Panc1 (cell line): ENCODE data around the gene GRHL3.
A peak's percentile ranks its signal among the peaks of the same experiment; 100 is the strongest.

ENCODE experiments used
- POLR2AphosphoS5 ChIP-seq: IDR thresholded peaks from 2 replicates; pipeline ENCODE4 v1.6.1; 2012; ENCODE audit warnings: mild to moderate bottlenecking, low read depth, low read length, moderate library complexity
- SIN3A ChIP-seq: IDR thresholded peaks from 2 replicates; pipeline ENCODE4 v1.6.1; 2012; ENCODE audit warnings: low read depth, mild to moderate bottlenecking, low read length, moderate library complexity, borderline replicate concordance; ENCODE audit not compliant: insufficient read depth
- TF ChIP-seq, protein P1 (sequence below): fragments of 450-650 bp; IDR thresholded peaks from 2 replicates; pipeline ENCODE4 v1.5.1; 2017; ENCODE audit warnings: mild to moderate bottlenecking
- TF ChIP-seq, protein P2 (sequence below), 2 experiments: IDR thresholded peaks; 2 replicates each; pipeline ENCODE4 v1.6.1; 2011 to 2012; ENCODE audit warnings: low read depth in 2 of 2, control low read depth in 1 of 2, low read length in 1 of 2, mild to moderate bottlenecking in 1 of 2, moderate library complexity in 1 of 2; ENCODE audit not compliant: insufficient read depth in 1 of 2

DNA sequence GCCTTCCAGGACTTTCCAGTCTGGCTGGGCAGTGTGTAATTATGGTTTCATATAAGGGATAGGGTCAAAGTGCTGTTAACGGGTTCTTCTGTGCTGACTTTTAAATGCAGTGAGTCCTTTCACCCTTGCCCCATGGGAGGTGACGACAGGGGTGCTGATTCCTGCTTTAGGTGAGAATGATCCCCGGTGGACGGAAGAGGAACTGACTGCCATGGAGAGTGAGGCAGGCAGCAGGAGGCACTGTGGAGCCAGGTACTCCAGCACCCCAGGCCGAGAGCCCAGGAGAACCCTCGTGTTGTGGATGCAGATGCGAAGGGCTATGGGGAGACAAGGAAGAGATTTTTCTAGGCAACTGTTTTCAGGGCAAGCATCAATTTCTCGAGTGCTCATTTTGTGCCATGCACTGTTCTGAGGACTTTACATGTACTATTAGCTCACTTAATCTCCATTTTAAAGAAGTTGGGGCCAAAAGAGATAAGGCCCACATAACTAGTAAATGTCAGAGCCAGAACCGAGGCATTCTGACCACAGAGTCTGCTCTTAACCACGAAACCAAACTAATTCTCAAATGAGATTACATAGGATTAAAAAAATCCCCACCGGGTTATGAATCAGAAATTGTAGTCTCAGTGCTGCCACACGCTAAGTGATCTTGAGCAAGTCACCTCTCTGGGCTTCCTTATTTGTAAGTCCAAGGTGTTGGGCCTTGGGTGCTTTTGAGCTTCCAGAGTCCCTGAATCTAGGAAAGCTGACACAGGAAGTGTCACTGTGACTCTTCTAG, 66.2 kb downstream of the GRHL3 start:
- TF ChIP-seq, protein P1, sequence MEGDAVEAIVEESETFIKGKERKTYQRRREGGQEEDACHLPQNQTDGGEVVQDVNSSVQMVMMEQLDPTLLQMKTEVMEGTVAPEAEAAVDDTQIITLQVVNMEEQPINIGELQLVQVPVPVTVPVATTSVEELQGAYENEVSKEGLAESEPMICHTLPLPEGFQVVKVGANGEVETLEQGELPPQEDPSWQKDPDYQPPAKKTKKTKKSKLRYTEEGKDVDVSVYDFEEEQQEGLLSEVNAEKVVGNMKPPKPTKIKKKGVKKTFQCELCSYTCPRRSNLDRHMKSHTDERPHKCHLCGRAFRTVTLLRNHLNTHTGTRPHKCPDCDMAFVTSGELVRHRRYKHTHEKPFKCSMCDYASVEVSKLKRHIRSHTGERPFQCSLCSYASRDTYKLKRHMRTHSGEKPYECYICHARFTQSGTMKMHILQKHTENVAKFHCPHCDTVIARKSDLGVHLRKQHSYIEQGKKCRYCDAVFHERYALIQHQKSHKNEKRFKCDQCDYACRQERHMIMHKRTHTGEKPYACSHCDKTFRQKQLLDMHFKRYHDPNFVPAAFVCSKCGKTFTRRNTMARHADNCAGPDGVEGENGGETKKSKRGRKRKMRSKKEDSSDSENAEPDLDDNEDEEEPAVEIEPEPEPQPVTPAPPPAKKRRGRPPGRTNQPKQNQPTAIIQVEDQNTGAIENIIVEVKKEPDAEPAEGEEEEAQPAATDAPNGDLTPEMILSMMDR: peak; percentile 71
- no peak for TF ChIP-seq POLR2AphosphoS5
- TF ChIP-seq, protein P2, sequence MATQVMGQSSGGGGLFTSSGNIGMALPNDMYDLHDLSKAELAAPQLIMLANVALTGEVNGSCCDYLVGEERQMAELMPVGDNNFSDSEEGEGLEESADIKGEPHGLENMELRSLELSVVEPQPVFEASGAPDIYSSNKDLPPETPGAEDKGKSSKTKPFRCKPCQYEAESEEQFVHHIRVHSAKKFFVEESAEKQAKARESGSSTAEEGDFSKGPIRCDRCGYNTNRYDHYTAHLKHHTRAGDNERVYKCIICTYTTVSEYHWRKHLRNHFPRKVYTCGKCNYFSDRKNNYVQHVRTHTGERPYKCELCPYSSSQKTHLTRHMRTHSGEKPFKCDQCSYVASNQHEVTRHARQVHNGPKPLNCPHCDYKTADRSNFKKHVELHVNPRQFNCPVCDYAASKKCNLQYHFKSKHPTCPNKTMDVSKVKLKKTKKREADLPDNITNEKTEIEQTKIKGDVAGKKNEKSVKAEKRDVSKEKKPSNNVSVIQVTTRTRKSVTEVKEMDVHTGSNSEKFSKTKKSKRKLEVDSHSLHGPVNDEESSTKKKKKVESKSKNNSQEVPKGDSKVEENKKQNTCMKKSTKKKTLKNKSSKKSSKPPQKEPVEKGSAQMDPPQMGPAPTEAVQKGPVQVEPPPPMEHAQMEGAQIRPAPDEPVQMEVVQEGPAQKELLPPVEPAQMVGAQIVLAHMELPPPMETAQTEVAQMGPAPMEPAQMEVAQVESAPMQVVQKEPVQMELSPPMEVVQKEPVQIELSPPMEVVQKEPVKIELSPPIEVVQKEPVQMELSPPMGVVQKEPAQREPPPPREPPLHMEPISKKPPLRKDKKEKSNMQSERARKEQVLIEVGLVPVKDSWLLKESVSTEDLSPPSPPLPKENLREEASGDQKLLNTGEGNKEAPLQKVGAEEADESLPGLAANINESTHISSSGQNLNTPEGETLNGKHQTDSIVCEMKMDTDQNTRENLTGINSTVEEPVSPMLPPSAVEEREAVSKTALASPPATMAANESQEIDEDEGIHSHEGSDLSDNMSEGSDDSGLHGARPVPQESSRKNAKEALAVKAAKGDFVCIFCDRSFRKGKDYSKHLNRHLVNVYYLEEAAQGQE (IDR thresholded peaks at IDR 0.05; ENCODE audit: insufficient read depth in 1 of 2, low read depth in 2 of 2, low read length in 1 of 2): no peak
- no peak for TF ChIP-seq SIN3A
